SK-N-MC (cell line): ENCODE data around the gene IDUA.

ENCODE experiments used
- DNase-seq: peaks from one replicate; pipeline ENCODE4 v3.0.0-alpha.2; 2011; ENCODE audit warnings: low read depth, low spot score
- H3K27ac ChIP-seq: fragments of 200-600 bp; sonication (generic); 2 replicates; pipeline ENCODE4 v1.5.1; 2016; ENCODE audit warnings: mixed run types
- H3K36me3 ChIP-seq: fragments of 200-600 bp; sonication (generic); 2 replicates; pipeline ENCODE4 v1.6.1; 2017; ENCODE audit warnings: antibody characterized with exemption, low read length, mixed read lengths; ENCODE audit not compliant: insufficient read depth
- H3K4me3 ChIP-seq: fragments of 200-600 bp; sonication (generic); 2 replicates; pipeline ENCODE4 v1.5.1; 2016
- H3K9ac ChIP-seq: fragments of 200-600 bp; sonication (generic); 2 replicates; pipeline ENCODE4 v1.8.0; 2017; ENCODE audit warnings: mixed run types, mixed read lengths; ENCODE audit not compliant: insufficient read length
- H3K9me3 ChIP-seq: fragments of 200-600 bp; sonication (generic); 2 replicates; pipeline ENCODE4 v1.6.1; 2017; ENCODE audit warnings: low read depth, mild to moderate bottlenecking, antibody characterized with exemption, low read length, moderate library complexity, mixed read lengths
- EZH2 ChIP-seq: fragments of 200-600 bp; sonication (generic); IDR thresholded peaks from one replicate; pipeline ENCODE4 v1.6.1; 2017; ENCODE audit warnings: antibody characterized with exemption
- FOXP2 ChIP-seq: optimal IDR thresholded peaks from 2 replicates; pipeline ENCODE3; 2011; ENCODE audit warnings: mild to moderate bottlenecking, moderate library complexity; ENCODE audit not compliant: insufficient read depth; ENCODE audit errors: extremely low read length, control extremely low read depth
- POLR2AphosphoS5 ChIP-seq: IDR thresholded peaks from 2 replicates; pipeline ENCODE4 v1.6.1; 2012; ENCODE audit warnings: mild to moderate bottlenecking, low read depth, low read length, borderline replicate concordance

Gene IDUA

GRCh38 chr4:955161-955921, 31.5 kb upstream of the IDUA start:
- no peak for DNase-seq
- Histone ChIP-seq H3K27ac (no peak overlapping the region), H3K4me3 (no peak overlapping the region), H3K9me3 (no peaks in the 10 kb centered on the region), H3K36me3 (no peaks in the 10 kb centered on the region), H3K9ac (no peak overlapping the region)
- TF ChIP-seq POLR2AphosphoS5, result no peak
- TF ChIP-seq EZH2, result no peak
- TF ChIP-seq FOXP2, result no peak

GRCh38 chr4:955931-956381, 30.9 kb upstream of the IDUA start:
- Histone ChIP-seq H3K4me3 (no peak overlapping the region), H3K36me3 (no peaks in the 10 kb centered on the region), H3K9me3 (no peaks in the 10 kb centered on the region), H3K9ac (no peak overlapping the region), H3K27ac (no peak overlapping the region)
- TF ChIP-seq POLR2AphosphoS5 (no peak), EZH2 (no peak), FOXP2 (no peak)
- DNase-seq, result no peak

DNA sequence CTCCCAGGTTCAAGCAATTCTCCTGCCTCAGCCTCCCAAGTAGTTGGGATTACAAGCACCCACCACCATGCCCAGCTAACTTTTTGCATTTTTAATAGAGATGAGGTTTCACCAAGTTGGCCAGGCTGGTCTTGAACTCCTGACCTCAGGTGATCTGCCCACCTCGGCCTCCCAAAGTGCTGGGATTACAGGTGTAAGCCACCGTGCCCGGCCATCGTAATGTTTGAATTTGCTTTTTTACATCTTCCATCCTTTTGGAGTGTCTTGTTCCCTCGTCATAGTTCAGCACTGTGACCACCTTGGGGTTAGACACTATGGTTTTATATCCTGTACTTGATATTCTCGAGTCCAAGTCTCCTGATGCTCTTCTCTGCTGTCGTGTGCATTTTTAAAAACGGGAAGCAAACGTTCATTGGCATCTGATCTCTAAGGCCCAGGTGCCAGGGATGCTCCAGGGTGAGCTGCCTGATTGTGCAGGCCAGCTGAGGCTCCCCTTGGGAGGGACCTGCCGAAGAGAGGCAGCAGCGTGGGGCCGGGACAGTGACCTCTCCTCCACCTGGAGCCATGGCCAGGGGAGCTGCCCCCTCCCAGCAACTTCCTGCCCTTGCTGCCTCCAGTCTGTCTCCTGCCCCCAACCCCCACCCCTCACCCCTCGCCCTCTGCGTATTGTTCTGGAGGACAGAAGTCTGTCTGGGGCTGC, 30.2 kb upstream of the IDUA start:
- no peak overlapping the region for H3K9ac ChIP-seq
- H3K4me3 ChIP-seq, result no peak overlapping the region
- H3K36me3 ChIP-seq, result no peaks in the 10 kb centered on the region
- no peak overlapping the region for H3K27ac ChIP-seq
- DNase-seq, result no peak
- H3K9me3 ChIP-seq, result no peaks in the 10 kb centered on the region
- TF ChIP-seq POLR2AphosphoS5 (no peak), FOXP2 (no peak), EZH2 (no peak)

GRCh38 chr4:957231-957580, 29.6 kb upstream of the IDUA start:
- Histone ChIP-seq H3K36me3 (no peaks in the 10 kb centered on the region), H3K27ac (no peak overlapping the region), H3K9ac (no peak overlapping the region), H3K9me3 (no peaks in the 10 kb centered on the region), H3K4me3 (no peak overlapping the region)
- no peak for DNase-seq
- no peak for TF ChIP-seq EZH2
- TF ChIP-seq POLR2AphosphoS5, result no peak
- no peak for TF ChIP-seq FOXP2

- Histone ChIP-seq H3K27ac (no peak overlapping the region), H3K4me3 (no peak overlapping the region), H3K36me3 (no peaks in the 10 kb centered on the region), H3K9ac (no peak overlapping the region), H3K9me3 (no peaks in the 10 kb centered on the region)
- no peak for TF ChIP-seq FOXP2
- no peak for TF ChIP-seq EZH2
- DNase-seq, result no peak
These were observed 29.1 kb upstream of the IDUA start for GRCh38 chr4:957581-958313.

DNA sequence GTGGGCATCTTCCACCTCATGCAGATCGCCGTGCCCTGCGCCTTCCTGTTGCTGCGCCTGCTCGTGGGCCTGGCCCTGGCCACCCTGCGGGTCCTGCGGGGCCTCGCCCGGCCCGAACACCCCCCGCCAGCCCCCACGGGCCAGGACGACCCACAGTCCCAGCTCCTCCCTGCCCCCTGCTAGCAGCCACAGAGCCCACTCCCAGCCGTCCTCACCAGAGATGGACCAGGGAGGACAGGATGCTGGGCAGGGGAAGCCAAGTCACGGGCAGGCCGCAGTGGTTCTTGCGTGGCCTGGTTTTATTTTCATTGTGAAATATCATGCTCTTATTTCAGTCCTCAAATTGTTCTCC, 28.6 kb upstream of the IDUA start:
- Histone ChIP-seq H3K9ac (no peak overlapping the region), H3K27ac (no peak overlapping the region), H3K36me3 (no peaks in the 10 kb centered on the region), H3K4me3 (no peak overlapping the region), H3K9me3 (no peaks in the 10 kb centered on the region)
- TF ChIP-seq POLR2AphosphoS5 (no peak), FOXP2 (no peak), EZH2 (no peak)
- DNase-seq, result no peak

- H3K9me3 ChIP-seq, result no peaks in the 10 kb centered on the region
- TF ChIP-seq EZH2 (no peak), FOXP2 (no peak), POLR2AphosphoS5 (no peak)
- H3K4me3 ChIP-seq, result no peak overlapping the region
- H3K9ac ChIP-seq, result no peak overlapping the region
- DNase-seq, result no peak
- H3K36me3 ChIP-seq, result no peaks in the 10 kb centered on the region
- no peak overlapping the region for H3K27ac ChIP-seq
These were observed 28.0 kb upstream of the IDUA start for GRCh38 chr4:958696-959337.
